Measurements from ENCODE around the gene GNAI3. TPM values are rescaled to one million over a fixed set of nuclear protein-coding genes. Genes with fewer than 3 reads are reported as not detected.

GNAI3 gene
- total RNA-seq, 1 experiment from 2014 or later = 9.9 TPM

GRCh38 chr1:109622137-109622892, 73.9 kb downstream of the GNAI3 start:
- Histone ChIP-seq H3K9me3 (ENCODE audit: control insufficient read depth, low read depth, low read length) (no peaks in the 10 kb centered on the region), H3K56ac (ENCODE audit: insufficient read length, low read depth, low read length) (no peak overlapping the region), H3T11ph (ENCODE audit: low read length) (no peak overlapping the region), H2BK20ac (ENCODE audit: low read depth, low read length, poor library complexity, severe bottlenecking) (no peak overlapping the region), H2BK120ac (ENCODE audit: low read depth, low read length, poor library complexity, severe bottlenecking) (no peak overlapping the region), H4K20me1 (ENCODE audit: control insufficient read depth, insufficient read depth, insufficient read length) (peaks cover 2% of the 10 kb centered on the region), H3K79me2 (ENCODE audit: insufficient read depth, low read length) (peaks cover 6% of the 10 kb centered on the region; the same call in 1 of the 2 replicates), H2AK5ac (ENCODE audit: insufficient read length, low read length) (no peak overlapping the region), H3K23me2 (ENCODE audit: insufficient read length, low read depth, low read length, poor library complexity, severe bottlenecking) (peaks cover 12% of the 10 kb centered on the region), H3K23ac (ENCODE audit: insufficient read length, low read depth, low read length) (no peak overlapping the region), H3K27ac (ENCODE audit: insufficient read length, low read depth, low read length) (no peak overlapping the region), H2BK12ac (ENCODE audit: insufficient read length, low read depth, low read length) (no peak overlapping the region), H2AFZ (ENCODE audit: low read length) (no peak overlapping the region), H4K5ac (ENCODE audit: insufficient read length, low read depth, low read length) (no peak overlapping the region), H4K91ac (ENCODE audit: insufficient read length, low read depth, low read length) (no peak overlapping the region), H3K79me1 (ENCODE audit: insufficient read depth, low read depth, low read length, poor library complexity, severe bottlenecking) (no peaks in the 10 kb centered on the region), H4K8ac (replicated peaks; ENCODE audit: insufficient read length, low read depth, low read length) (no peak overlapping the region), H2BK5ac (ENCODE audit: insufficient read length, low read length) (no peak overlapping the region), H3K4me1 (ENCODE audit: insufficient read depth, low read length) (no peaks in the 10 kb centered on the region; the same call in 1 of the 2 replicates), H3K27me3 (ENCODE audit: insufficient read depth, low read length) (no peaks in the 10 kb centered on the region), H3K18ac (ENCODE audit: insufficient read length, low read depth, low read length) (no peak overlapping the region), H3K4ac (ENCODE audit: low read depth, low read length) (no peak overlapping the region), H2BK15ac (ENCODE audit: low read depth, low read length) (no peak overlapping the region), H3K14ac (ENCODE audit: insufficient read depth, low read length) (no peak overlapping the region), H3K4me2 (ENCODE audit: insufficient read depth, insufficient read length, low read length) (no peak overlapping the region), H3K9ac (ENCODE audit: extremely low read depth, insufficient read length, low read length) (no peak overlapping the region)
- Mint-ChIP-seq H3K4me3 (peak overlapping the region; percentile 93 to 94), H3K27ac (peak overlapping the region in 1 of 3 experiments; percentile 34; a peak in 1 of 7 replicates), H3K9me3 (no peaks in the 10 kb centered on the region), H3K36me3 (ENCODE audit: insufficient read depth in 1 of 3, low read depth in 3 of 3) (peaks cover under 1 to 11% (median 10%) of the 10 kb centered on the region in 3 experiments; a peak in 5 of 7 replicates), H3K27me3 (ENCODE audit: low read depth) (no peaks in the 10 kb centered on the region; the same call in 1 of the 2 replicates), H3K4me1 (peaks cover 30 to 47% of the 10 kb centered on the region in 2 experiments)
- DNase-seq = no peak
- no CpG with 5 or more reads among the region's 11 CpGs for WGBS (ENCODE audit: extremely low coverage, insufficient read length, low lambda C conversion rate)
- no peak for TF ChIP-seq CTCF (conservative IDR thresholded peaks at IDR 0.05)

All from H9 (cell line).